SHP77 treated with DMSO at 0.1 percent for 48 hours (cell line): ENCODE results near the gene TBC1D23.

Experiments
- DNase-seq: peaks from one replicate; lab custom pipeline; 2025; lab: John Stamatoyannopoulos, UW

TBC1D23 gene

DNA sequence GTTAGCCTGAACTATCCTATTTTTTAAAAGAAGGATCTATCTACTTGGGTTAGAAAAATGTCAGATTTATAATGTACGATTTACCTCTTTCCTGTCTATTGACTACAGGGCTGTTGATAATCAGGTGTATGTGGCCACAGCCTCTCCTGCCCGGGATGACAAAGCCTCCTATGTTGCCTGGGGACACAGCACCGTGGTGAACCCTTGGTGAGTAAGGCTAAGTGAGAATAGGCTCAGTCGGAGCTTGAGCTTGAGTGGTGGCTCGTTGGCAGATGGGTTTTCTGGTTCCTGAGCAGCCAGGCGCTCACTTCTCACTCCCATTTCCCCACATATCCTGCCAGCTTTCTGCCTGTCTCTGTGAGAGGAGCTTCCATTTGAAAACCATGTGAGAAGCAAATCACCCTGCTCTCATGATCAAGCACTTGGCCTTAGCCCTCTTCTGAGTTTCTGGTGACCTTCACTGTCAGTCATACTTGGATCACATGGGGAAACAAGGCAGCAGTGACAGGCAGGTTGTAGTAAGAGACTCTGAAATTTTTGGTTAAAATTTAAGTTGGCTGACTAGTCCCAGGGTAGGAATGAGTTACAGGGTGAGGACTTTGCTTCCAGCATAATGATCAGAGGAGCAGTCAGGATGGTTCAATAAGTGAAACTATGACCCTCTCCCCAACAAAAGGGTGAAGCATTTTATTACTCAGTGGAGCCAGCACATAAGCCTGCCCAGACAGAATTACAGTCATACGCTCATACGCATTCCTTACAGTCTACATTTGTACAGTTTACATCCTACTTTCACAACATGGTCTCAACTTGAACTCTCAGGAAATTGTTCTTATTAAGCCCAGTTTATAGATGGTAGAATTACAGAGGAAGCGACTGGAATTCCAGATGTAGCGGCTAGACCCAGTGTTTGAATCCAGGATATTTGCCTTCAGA, 91.8 kb downstream of the TBC1D23 start:
- no peak for DNase-seq

DNA sequence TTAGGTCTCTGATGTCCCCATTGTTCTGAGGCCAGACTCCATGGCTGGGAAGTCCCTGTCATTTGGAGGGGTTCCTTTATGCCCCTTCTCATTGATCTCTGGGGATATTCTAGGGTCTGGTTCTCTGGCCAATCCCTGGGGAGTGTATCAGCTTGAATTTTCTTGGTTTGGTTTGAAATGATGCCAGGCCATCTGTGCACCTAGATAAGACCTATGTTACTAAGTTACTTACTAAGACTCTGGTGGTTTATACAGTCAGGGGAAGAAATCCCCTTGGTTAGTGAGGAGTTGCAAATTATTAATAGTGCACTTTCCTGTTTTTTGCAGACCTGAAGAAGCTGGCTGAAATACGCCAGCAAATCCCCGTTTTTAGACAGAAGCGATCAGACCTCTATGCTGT, 94.1 kb downstream of the TBC1D23 start:
- DNase-seq: no peak

DNA sequence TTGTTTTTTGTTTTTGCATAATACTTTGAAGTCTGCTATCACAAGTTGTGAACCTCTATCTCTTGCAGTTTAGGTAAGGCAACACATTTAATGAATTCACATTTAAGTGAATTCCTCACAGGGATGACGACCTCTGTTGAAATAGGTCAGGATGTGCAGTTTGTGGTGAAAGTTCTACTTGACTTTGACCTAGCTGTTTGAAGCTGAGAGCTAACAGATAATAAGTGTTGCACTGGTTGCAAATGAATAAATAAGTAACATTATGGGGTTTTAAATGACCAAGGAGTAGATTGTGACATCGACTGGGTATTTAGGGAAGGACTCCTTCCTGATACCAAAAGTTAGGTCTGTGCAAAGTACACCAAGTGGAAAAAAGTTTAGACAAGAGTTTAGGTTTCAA, 97.6 kb downstream of the TBC1D23 start:
- DNase-seq: no peak

DNA sequence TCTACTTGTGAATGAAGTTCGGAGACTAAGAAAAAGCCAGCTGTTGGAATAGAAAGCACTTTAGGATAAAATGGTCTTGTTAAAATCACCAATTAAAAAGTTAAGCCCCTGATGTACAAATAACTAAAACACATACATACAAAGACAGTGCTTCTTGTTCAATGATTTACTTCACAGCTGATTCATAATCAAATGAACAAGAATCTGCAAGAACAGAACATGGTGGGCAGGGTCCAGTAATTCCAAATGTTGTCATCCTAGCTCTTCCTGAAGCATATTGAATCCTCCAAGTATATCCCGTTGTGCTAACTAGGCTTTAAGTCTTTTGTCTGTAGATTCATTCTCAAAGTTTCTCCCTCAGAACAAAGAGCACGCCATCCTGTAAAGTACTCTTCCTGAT, 98.2 kb downstream of the TBC1D23 start:
- DNase-seq: no peak

DNA sequence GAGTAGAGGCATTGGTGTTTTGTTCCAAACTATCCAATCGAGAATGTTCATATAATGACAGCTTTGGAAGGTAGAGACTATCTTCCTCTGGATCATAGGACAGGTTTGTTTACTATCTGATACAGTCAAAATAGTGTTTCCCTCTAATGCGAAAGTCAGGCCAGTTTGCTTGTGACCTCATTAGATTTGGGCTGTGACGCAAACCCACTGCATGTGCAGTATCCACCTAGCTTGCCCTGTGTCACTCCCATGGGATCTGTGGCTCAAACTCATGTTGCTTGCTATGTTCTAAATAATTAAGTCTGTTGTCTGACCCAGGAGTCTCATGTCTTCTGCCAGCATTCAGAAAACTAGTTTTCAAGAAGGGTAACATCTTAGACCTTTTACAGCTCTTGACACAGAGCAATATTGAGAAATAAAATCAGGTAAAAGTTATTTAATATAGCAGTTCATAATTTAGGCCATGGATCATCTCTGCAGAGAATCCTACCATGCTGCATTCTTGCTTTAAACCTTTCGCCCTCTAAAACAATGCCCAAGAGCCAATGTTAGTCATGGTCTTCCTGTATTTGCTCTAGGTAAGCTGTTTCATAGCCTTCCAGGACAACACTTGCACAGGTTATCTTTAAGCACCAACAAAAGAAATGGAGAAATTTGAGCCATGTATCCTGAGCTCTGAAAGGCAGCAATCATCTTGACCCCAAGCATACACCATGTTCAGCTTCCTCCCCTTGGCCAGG, 100.1 kb downstream of the TBC1D23 start:
- no peak for DNase-seq

DNA sequence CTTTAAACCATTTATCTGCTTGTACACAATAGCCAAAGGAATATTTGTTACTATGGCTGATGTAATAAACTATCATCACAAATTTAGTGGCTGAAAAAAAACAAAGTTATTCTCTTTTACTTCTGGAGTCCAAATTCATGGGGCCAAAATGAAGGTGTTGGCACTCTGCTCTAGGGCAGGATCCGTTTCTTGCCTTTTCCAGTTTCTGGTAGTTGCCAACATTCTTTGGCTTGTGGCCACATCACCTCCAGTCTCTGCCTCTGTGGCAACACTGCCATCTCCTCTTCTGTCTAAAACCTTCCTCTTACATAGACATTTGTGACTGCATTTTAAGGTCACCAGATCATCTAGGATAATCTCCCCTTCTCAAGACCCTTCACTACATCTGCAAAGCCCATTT, 101.1 kb downstream of the TBC1D23 start:
- DNase-seq: no peak

DNA sequence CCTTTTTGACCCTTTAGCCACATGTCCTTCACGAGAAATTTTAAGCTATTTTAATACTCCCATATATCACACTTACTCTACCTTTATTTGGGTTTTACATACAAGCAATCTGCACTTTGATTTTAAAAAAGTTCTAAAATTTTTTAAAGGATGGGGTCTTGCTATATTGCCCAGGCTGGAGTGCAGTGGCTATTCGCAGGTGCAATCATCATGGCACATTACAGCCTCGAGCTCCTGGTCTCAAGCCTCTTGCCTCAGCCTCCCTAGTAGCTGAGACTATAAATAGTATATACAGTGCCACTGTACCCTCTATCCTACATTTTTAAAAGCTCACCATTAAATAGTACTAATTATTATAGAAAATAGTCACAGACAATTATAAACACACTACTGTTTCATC, 103.6 kb downstream of the TBC1D23 start:
- DNase-seq: no peak

DNA sequence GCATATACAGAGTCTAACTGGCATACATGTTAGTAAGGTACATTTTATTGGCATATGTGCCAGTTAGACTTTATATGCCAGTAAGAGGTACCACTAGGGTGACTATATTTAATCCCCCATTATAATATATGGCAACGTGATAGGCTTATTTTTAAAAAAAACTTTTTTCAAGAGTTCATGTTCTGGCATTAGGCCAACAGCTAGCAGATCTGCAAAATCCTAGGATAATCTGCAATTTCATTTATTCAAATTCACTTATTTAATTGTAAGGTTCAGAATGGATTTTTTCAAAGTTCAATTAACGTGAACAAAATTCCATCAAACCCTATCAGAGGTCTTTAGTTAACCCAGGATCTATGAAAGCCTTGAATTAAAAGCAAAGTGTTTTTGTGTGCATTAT, 105.6 kb downstream of the TBC1D23 start:
- no peak for DNase-seq

DNA sequence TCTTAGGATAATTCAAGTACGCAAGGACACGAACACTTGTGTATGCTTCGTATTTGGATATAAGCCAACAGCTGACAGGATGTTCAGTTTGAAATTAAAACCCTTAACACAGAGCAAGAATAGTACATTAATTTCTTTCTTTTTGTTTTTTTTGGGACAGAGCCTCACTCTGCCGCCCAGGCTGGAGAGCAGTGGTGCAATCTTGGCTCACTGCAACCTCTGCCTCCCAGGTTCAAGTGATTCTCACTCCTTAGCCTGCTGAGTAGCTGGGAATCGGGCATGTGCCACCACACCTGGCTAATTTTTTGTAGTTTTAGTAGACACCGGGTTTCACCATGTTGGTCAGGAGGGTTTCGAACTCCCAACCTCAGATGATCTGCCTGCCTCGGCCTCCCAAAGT, 107.6 kb downstream of the TBC1D23 start:
- no peak for DNase-seq

DNA sequence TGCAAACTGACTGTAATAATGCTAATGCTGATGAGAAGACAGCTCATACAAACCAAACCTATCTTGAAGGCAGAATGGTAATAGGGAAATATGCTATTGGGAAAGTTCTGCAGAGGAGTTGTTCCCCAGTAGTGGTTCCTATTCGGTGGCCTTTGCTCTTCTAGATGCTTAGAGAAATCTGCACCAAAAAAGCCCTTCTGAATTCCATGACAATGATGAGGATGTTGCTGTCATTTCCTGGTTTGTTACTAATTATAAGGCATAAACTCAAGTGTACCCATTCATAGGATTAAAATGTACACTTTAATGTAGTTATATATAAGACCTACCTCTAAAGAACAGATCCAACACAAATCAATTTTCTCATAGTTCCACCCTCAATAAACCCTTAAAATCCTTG, 110.0 kb downstream of the TBC1D23 start:
- DNase-seq: no peak

DNA sequence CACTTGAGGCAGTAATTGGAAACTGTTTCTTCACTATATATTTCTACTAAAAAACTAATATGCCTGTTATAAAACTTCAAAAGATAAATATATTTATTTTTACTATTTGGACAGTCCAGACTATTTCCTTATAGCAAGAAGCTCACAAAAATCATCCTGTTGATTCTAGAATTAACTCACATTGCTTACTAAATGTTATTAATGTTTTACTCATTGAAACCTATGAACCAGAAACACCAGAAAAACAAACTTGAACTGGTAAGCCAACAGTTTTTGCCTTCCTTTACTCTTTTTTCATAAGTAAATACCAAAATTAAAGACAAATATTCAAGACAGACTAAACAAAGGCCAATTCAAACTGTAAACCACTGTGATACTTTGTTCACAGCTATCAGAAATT, 113.7 kb downstream of the TBC1D23 start:
- no peak for DNase-seq
